ENCODE data around the gene CDYL2. TPM values are rescaled to one million over a fixed set of nuclear protein-coding genes. Genes with fewer than 3 reads are reported as not detected.

CDYL2 gene
- total RNA-seq, 1 donor from 2014 or later: 4.1 TPM

GRCh38 chr16:80614908-80615671, 189.3 kb downstream of the CDYL2 start:
- DNase-seq (ENCODE audit: low spot score): no peak
- TF ChIP-seq CTCF (IDR thresholded peaks at IDR 0.05): no peak
- H3K4me3 Mint-ChIP-seq (ENCODE audit: unreplicated experiment): no peak overlapping the region
- H3K36me3 Mint-ChIP-seq (ENCODE audit: low read depth): no peaks in the 10 kb centered on the region
- H3K4me1 Mint-ChIP-seq (ENCODE audit: low read depth): no peaks in the 10 kb centered on the region
- H3K9me3 Mint-ChIP-seq (ENCODE audit: low read depth): peaks cover 35% of the 10 kb centered on the region
- no peaks in the 10 kb centered on the region for H3K27me3 Mint-ChIP-seq (ENCODE audit: low read depth)
- no peak overlapping the region for H3K27ac Mint-ChIP-seq (ENCODE audit: unreplicated experiment)

- H3K4me1 Mint-ChIP-seq (ENCODE audit: low read depth): no peaks in the 10 kb centered on the region
- H3K4me3 Mint-ChIP-seq (ENCODE audit: unreplicated experiment): no peak overlapping the region
- H3K27ac Mint-ChIP-seq (ENCODE audit: unreplicated experiment): no peak overlapping the region
- no peak for TF ChIP-seq CTCF (IDR thresholded peaks at IDR 0.05)
- DNase-seq (ENCODE audit: low spot score): no peak
- peaks cover 25% of the 10 kb centered on the region for H3K9me3 Mint-ChIP-seq (ENCODE audit: low read depth)
- no peaks in the 10 kb centered on the region for H3K27me3 Mint-ChIP-seq (ENCODE audit: low read depth)
- H3K36me3 Mint-ChIP-seq (ENCODE audit: low read depth): no peaks in the 10 kb centered on the region
These were observed 191.9 kb downstream of the CDYL2 start for GRCh38 chr16:80612461-80613017.

GRCh38 chr16:80611930-80612327, 192.5 kb downstream of the CDYL2 start:
- no peaks in the 10 kb centered on the region for H3K27me3 Mint-ChIP-seq (ENCODE audit: low read depth)
- no peaks in the 10 kb centered on the region for H3K4me1 Mint-ChIP-seq (ENCODE audit: low read depth)
- TF ChIP-seq CTCF (IDR thresholded peaks at IDR 0.05): no peak
- H3K36me3 Mint-ChIP-seq (ENCODE audit: low read depth): no peaks in the 10 kb centered on the region
- peaks cover 26% of the 10 kb centered on the region for H3K9me3 Mint-ChIP-seq (ENCODE audit: low read depth)
- no peak for DNase-seq (ENCODE audit: low spot score)
- H3K27ac Mint-ChIP-seq (ENCODE audit: unreplicated experiment): no peak overlapping the region
- no peak overlapping the region for H3K4me3 Mint-ChIP-seq (ENCODE audit: unreplicated experiment)

GRCh38 chr16:80611171-80611929, 193.0 kb downstream of the CDYL2 start:
- Mint-ChIP-seq H3K9me3 (ENCODE audit: low read depth) (peaks cover 32% of the 10 kb centered on the region), H3K4me1 (ENCODE audit: low read depth) (no peaks in the 10 kb centered on the region), H3K36me3 (ENCODE audit: low read depth) (no peaks in the 10 kb centered on the region), H3K27ac (ENCODE audit: unreplicated experiment) (no peak overlapping the region), H3K27me3 (ENCODE audit: low read depth) (no peaks in the 10 kb centered on the region), H3K4me3 (ENCODE audit: unreplicated experiment) (no peak overlapping the region)
- no peak for DNase-seq (ENCODE audit: low spot score)
- no peak for TF ChIP-seq CTCF (IDR thresholded peaks at IDR 0.05)

GRCh38 chr16:80610481-80611156, 193.8 kb downstream of the CDYL2 start:
- Mint-ChIP-seq H3K4me3 (ENCODE audit: unreplicated experiment) (no peak overlapping the region), H3K27me3 (ENCODE audit: low read depth) (no peaks in the 10 kb centered on the region), H3K4me1 (ENCODE audit: low read depth) (no peaks in the 10 kb centered on the region), H3K9me3 (ENCODE audit: low read depth) (peaks cover 27% of the 10 kb centered on the region), H3K36me3 (ENCODE audit: low read depth) (no peaks in the 10 kb centered on the region), H3K27ac (ENCODE audit: unreplicated experiment) (no peak overlapping the region)
- no peak for TF ChIP-seq CTCF (IDR thresholded peaks at IDR 0.05)
- DNase-seq (ENCODE audit: low spot score): no peak

Measured in chondrocyte (in vitro differentiated cells).